Neural progenitor cell (in vitro differentiated cells): ENCODE data around the gene AUTS2.

Source experiments
- CTCF ChIP-seq: fragments of 200-600 bp; sonication (generic); IDR thresholded peaks from 2 replicates; pipeline ENCODE4 v1.5.1; 2017; ENCODE audit warnings: antibody characterized with exemption, mild to moderate bottlenecking
- EZH2phosphoT487 ChIP-seq: fragments of 200-600 bp; sonication (generic); IDR thresholded peaks from 2 replicates; pipeline ENCODE4 v1.6.1; 2017; ENCODE audit warnings: antibody characterized with exemption

- TF ChIP-seq EZH2phosphoT487 (no peak), CTCF (no peak)
These were observed 435.0 kb downstream of the AUTS2 start for GRCh38 chr7:70033226-70033625.
